GM13976 (cell line): Measurements from ENCODE around the gene BOK.

Experiments
- DNase-seq: peaks from one replicate; pipeline ENCODE4 v3.0.0; 2012; ENCODE audit warnings: low spot score
- CTCF ChIP-seq: IDR thresholded peaks from 2 replicates; pipeline ENCODE4 v1.5.1; 2012; ENCODE audit warnings: borderline replicate concordance, mild to moderate bottlenecking; ENCODE audit not compliant: insufficient read depth; ENCODE audit errors: extremely low read depth, missing control alignments, control extremely low read depth
- in situ Hi-C: fragments of 300-500 bp; cut with MboI; formaldehyde crosslinking; loops from one replicate; pipeline ENCODE4 v1.12.0; 2022; ENCODE audit warnings: low sequenced_read_pairs, mixed read lengths, inconsistent platforms; ENCODE audit not compliant: unreplicated experiment

The BOK gene

GRCh38 chr2:241558532-241559322, at the start of gene BOK:
Gene BOK, plus strand, starts transcription at chr2:241558745. Its CDS starts 739 bp downstream, at chr2:241559484.
- no peak for DNase-seq
- no peak for TF ChIP-seq CTCF
- in situ Hi-C loops: no loop called here

GRCh38 chr2:241509155-241509784, 49.3 kb upstream of the BOK start:
- no peak for DNase-seq
- TF ChIP-seq CTCF: no peak
- in situ Hi-C loops: no loop called here

GRCh38 chr2:241511091-241511741, 47.3 kb upstream of the BOK start:
- no peak for TF ChIP-seq CTCF
- in situ Hi-C loops: no loop called here
- no peak for DNase-seq

GRCh38 chr2:241514553-241514952, 44.0 kb upstream of the BOK start:
- in situ Hi-C loops: no loop called here
- no peak for TF ChIP-seq CTCF
- no peak for DNase-seq

GRCh38 chr2:241514986-241515737, 43.4 kb upstream of the BOK start:
- DNase-seq: peak; percentile 81
- TF ChIP-seq CTCF: no peak
- in situ Hi-C loops: no loop called here

GRCh38 chr2:241516520-241516965, 42.0 kb upstream of the BOK start:
- TF ChIP-seq CTCF: no peak
- DNase-seq: no peak
- in situ Hi-C loops: no loop called here
